22Rv1 (cell line): Measurements from ENCODE around the gene ASPSCR1.

Experiments
- CTCF ChIP-seq: fragments of 450-650 bp; IDR thresholded peaks from 2 replicates; pipeline ENCODE4 v1.5.1; 2017; ENCODE audit warnings: mild to moderate bottlenecking
- ZFX ChIP-seq: fragments of 450-650 bp; IDR thresholded peaks from 2 replicates; pipeline ENCODE4 v1.6.1; 2017; ENCODE audit warnings: antibody characterized with exemption, borderline replicate concordance

GRCh38 chr17:81955756-81956544 is 21.5 kb upstream of the ASPSCR1 start:
- no peak for TF ChIP-seq CTCF
- no peak for TF ChIP-seq ZFX
